A549 (cell line): ENCODE results near the gene DARS1. TPM values are rescaled to one million over a fixed set of nuclear protein-coding genes. Genes with fewer than 3 reads are reported as not detected.

Source experiments
- ATAC-seq, 2 experiments: fragments of 200-7000 bp in 1 of 2; fragments of >200 bp in 1 of 2; cut with Nextera tagmentation in 1 of 2; cut with Tn5 transposase in 1 of 2; 3 replicates each; pipeline versions ENCODE4 v1.8.0 to v1.9.1; 2018 to 2020; ENCODE audit warnings: mild to moderate bottlenecking in 1 of 2, moderate library complexity in 1 of 2
- CTCF ChIA-PET: fragments of 300-600 bp; sonication (Branson Sonifier 250); formaldehyde crosslinking; extraction: SDS; loops from one replicate; lab custom pipeline; 2021; ENCODE audit warnings: antibody characterized with exemption, inconsistent platforms; lab: Yijun Ruan, JAX
- POLR2A ChIA-PET: fragments of 350-600 bp; formaldehyde crosslinking; extraction: SDS; loops from one replicate; lab custom pipeline; 2021; ENCODE audit warnings: antibody characterized with exemption, inconsistent platforms; lab: Yijun Ruan, JAX
- DNase-seq, 2 experiments: peaks; one replicate each; pipeline versions ENCODE4 v3.0.0 to v3.0.0-alpha.2; 2011 to 2016; ENCODE audit warnings: low read depth in 1 of 2, low spot score in 1 of 2
- FAIRE-seq: peaks from 2 replicates; lab custom pipeline; 2011; peaks lifted over from hg19 to GRCh38; lab: Jason Lieb, UNC
- H3K27ac ChIP-seq, 2 experiments: fragments of >200 bp; sonication (Bioruptor Twin); formaldehyde crosslinking; 3 replicates each; pipeline ENCODE4 v1.5.1; 2016 to 2017
- H3K4me1 ChIP-seq: fragments of >200 bp; sonication (Bioruptor Twin); formaldehyde crosslinking; 3 replicates; pipeline ENCODE4 v1.6.1; 2016
- H3K4me2 ChIP-seq: fragments of >200 bp; sonication (Bioruptor Twin); formaldehyde crosslinking; 3 replicates; pipeline ENCODE4 v1.6.1; 2016
- H3K4me3 ChIP-seq: fragments of >200 bp; sonication (Bioruptor Twin); formaldehyde crosslinking; 3 replicates; pipeline ENCODE4 v1.5.1; 2016
- H3K9me3 ChIP-seq: fragments of >200 bp; sonication (Bioruptor Twin); formaldehyde crosslinking; 3 replicates; pipeline ENCODE4 v1.6.1; 2016
- BCL3 ChIP-seq: fragments of >200 bp; sonication (Bioruptor Twin); formaldehyde crosslinking; IDR thresholded peaks from 3 replicates; pipeline ENCODE4 v1.6.1; 2016
- CBX2 ChIP-seq: fragments of 200-600 bp; sonication (generic); IDR thresholded peaks from 2 replicates; pipeline ENCODE4 v1.6.1; 2016; ENCODE audit warnings: low read depth, mild to moderate bottlenecking, borderline replicate concordance
- CHD4 ChIP-seq: fragments of 200-600 bp; sonication (generic); IDR thresholded peaks from 2 replicates; pipeline ENCODE4 v1.6.1; 2016; ENCODE audit warnings: antibody characterized with exemption, mild to moderate bottlenecking, borderline replicate concordance
- CTCF ChIP-seq: fragments of >200 bp; sonication (Bioruptor Twin); formaldehyde crosslinking; IDR thresholded peaks from 3 replicates; pipeline ENCODE4 v1.5.1; 2016
- E2F6 ChIP-seq: IDR thresholded peaks from 2 replicates; pipeline ENCODE4 v1.6.1; 2012; ENCODE audit warnings: low read depth, borderline replicate concordance
- EHF ChIP-seq: fragments of 250-450 bp; sonication (Bioruptor Pico); IDR thresholded peaks from 2 replicates; pipeline ENCODE4 v1.5.0; 2020; ENCODE audit warnings: mild to moderate bottlenecking
- FOSL2 ChIP-seq, 2 experiments: fragments of 450-650 bp in 1 of 2; fragments of >200 bp in 1 of 2; sonication (Bioruptor Twin) in 1 of 2; formaldehyde crosslinking; IDR thresholded peaks; 2 replicates each; pipeline versions ENCODE4 v1.5.0 to v1.6.1; 2016 to 2020; ENCODE audit warnings: mild to moderate bottlenecking in 1 of 2, moderate library complexity in 1 of 2
- GATA3 ChIP-seq: IDR thresholded peaks from 2 replicates; pipeline ENCODE4 v1.6.1; 2012; ENCODE audit warnings: borderline replicate concordance
- HES2 ChIP-seq: fragments of >200 bp; sonication (Bioruptor Twin); formaldehyde crosslinking; IDR thresholded peaks from 2 replicates; pipeline ENCODE4 v1.6.1; 2016
- HEYL ChIP-seq: fragments of 250-450 bp; sonication (Bioruptor Pico); IDR thresholded peaks from 2 replicates; pipeline ENCODE4 v1.8.0; 2021; ENCODE audit warnings: mild to moderate bottlenecking, moderate library complexity
- HMGXB4 ChIP-seq: fragments of 250-450 bp; sonication (Bioruptor Pico); IDR thresholded peaks from 2 replicates; pipeline ENCODE4 v1.5.0; 2021; ENCODE audit warnings: mild to moderate bottlenecking, moderate library complexity, borderline replicate concordance
- HOXB13 ChIP-seq: fragments of 250-450 bp; sonication (Bioruptor Pico); IDR thresholded peaks from 2 replicates; pipeline ENCODE4 v1.5.0; 2020; ENCODE audit warnings: low read depth, mild to moderate bottlenecking, moderate library complexity
- HOXB5 ChIP-seq: fragments of 250-450 bp; sonication (Bioruptor Pico); IDR thresholded peaks from 2 replicates; pipeline ENCODE4 v1.5.0; 2020; ENCODE audit warnings: mild to moderate bottlenecking, moderate library complexity
- JUN ChIP-seq, 2 experiments: fragments of >200 bp; sonication (Bioruptor Twin); formaldehyde crosslinking; IDR thresholded peaks; 2 replicates in 1 of 2; 3 replicates in 1 of 2; pipeline ENCODE4 v1.6.1; 2016 to 2017
- KDM1A ChIP-seq: fragments of 200-600 bp; sonication (generic); IDR thresholded peaks from 2 replicates; pipeline ENCODE4 v1.6.1; 2016; ENCODE audit warnings: low read depth, mild to moderate bottlenecking
- KDM5A ChIP-seq: fragments of 200-600 bp; sonication (generic); IDR thresholded peaks from 2 replicates; pipeline ENCODE4 v1.6.1; 2016; ENCODE audit warnings: antibody characterized with exemption, mild to moderate bottlenecking
- MAFK ChIP-seq: fragments of 450-650 bp; IDR thresholded peaks from 2 replicates; pipeline ENCODE4 v1.6.1; 2014; ENCODE audit not compliant: partially characterized antibody
- PBX3 ChIP-seq: IDR thresholded peaks from 2 replicates; pipeline ENCODE4 v1.6.1; 2012
- RAD21 ChIP-seq, 2 experiments: fragments of >200 bp in 1 of 2; sonication (Bioruptor Twin) in 1 of 2; formaldehyde crosslinking in 1 of 2; IDR thresholded peaks in 1 of 2; conservative IDR thresholded peaks in 1 of 2; 2 replicates in 1 of 2; 3 replicates in 1 of 2; pipeline ENCODE4 v1.6.1; 2012 to 2018; ENCODE audit warnings: inconsistent platforms in 1 of 2
- RNF2 ChIP-seq: fragments of 200-600 bp; sonication (generic); IDR thresholded peaks from 2 replicates; pipeline ENCODE4 v1.6.1; 2016; ENCODE audit warnings: low read depth, mild to moderate bottlenecking, antibody characterized with exemption, moderate library complexity, borderline replicate concordance
- SREBF2 ChIP-seq: fragments of 450-650 bp; IDR thresholded peaks from 2 replicates; pipeline ENCODE4 v1.6.1; 2014; ENCODE audit warnings: mild to moderate bottlenecking, moderate library complexity
- ZC3H11A ChIP-seq: fragments of 450-650 bp; IDR thresholded peaks from 2 replicates; pipeline ENCODE4 v1.6.1; 2014; ENCODE audit warnings: antibody characterized with exemption, mild to moderate bottlenecking
- ZSCAN20 ChIP-seq: fragments of 250-450 bp; sonication (Bioruptor Pico); IDR thresholded peaks from 2 replicates; pipeline ENCODE4 v1.8.0; 2022; ENCODE audit warnings: mild to moderate bottlenecking, moderate library complexity
- WGBS: methylation state at CpG from one replicate; pipeline ENCODE4 v1.1.6; 2017; ENCODE audit errors: missing lambda C conversion rate; 5-methylcytosine and 5-hydroxymethylcytosine counted together
- polyA plus RNA-seq, 4 experiments: library from polyadenylated mRNA; depleted of rRNA in 3 of 4; stranded (reverse); fragments of >200 nt; fragmentation: RNase III in 1 of 4; extraction: RNeasy Plus Mini Kit Qiagen cat#74134 plus additional on column Dnase treatment in 1 of 4; gene quantifications; 2 replicates in 3 of 4; 3 replicates in 1 of 4; pipeline ENCODE4 v1.2.3, GENCODE V29; 2011 to 2017

The DARS1 gene
- polyA plus RNA-seq, 2 of the 4 experiments (the other 2 are of a cell fraction), result 83.8 to 130 TPM

GRCh38 chr2:136016836-136017235 lies 31.4 kb upstream of the DARS1 start (continued):
- TF ChIP-seq PBX3 (no peak), HOXB13 (no peak), HMGXB4 (CRISPR knock-in tag) (no peak), RAD21 (conservative IDR thresholded peaks at IDR 0.05 in 1 of 2, IDR thresholded peaks at IDR 0.05 in 1 of 2) (no peak)

- Histone ChIP-seq H3K4me3 (no peak overlapping the region), H3K4me2 (no peak overlapping the region), H3K27ac (no peak overlapping the region), H3K4me1 (no peaks in the 10 kb centered on the region)
- ChIA-PET POLR2A (no interaction called here), CTCF (interaction anchor here (1.6 kb wide), 1 partner anchor 9 kb away, joined by 4 read pairs; no protein-coding TSS in a partner anchor)
- no peak for DNase-seq
- FAIRE-seq, result no peak
- no peak for ATAC-seq
- TF ChIP-seq HES2 (no peak), CBX2 (no peak), CTCF (no peak), HOXB5 (CRISPR knock-in tag) (no peak), CHD4 (no peak), E2F6 (no peak), PBX3 (no peak), ZSCAN20 (CRISPR knock-in tag) (no peak), BCL3 (no peak), HEYL (CRISPR knock-in tag) (no peak), KDM5A (no peak)
- TF ChIP-seq, all 56 proteins: peak for 0
- WGBS, result 2% methylated on average over 2 of the region's 2 CpGs
- H3K9me3 ChIP-seq, result no peaks in the 10 kb centered on the region
Measured at GRCh38 chr2:136016427-136016826, 31.0 kb upstream of the DARS1 start.

- no peak overlapping the region for H3K4me3 ChIP-seq
- H3K4me1 ChIP-seq, result no peaks in the 10 kb centered on the region
- FAIRE-seq (no peak), ATAC-seq (no peak), DNase-seq (no peak)
- CTCF ChIA-PET, result no interaction called here
- no peak overlapping the region for H3K27ac ChIP-seq
- no peak overlapping the region for H3K4me2 ChIP-seq
- POLR2A ChIA-PET, result no interaction called here
- no peaks in the 10 kb centered on the region for H3K9me3 ChIP-seq
- 4% methylated on average over 1 of the region's 1 CpG for WGBS
- no peak for TF ChIP-seq RNF2
- no peak for TF ChIP-seq GATA3
- no peak for TF ChIP-seq FOSL2 (IDR thresholded peaks at IDR 0.05)
- no peak for TF ChIP-seq FOSL2 (CRISPR knock-in tag; IDR thresholded peaks at IDR 0.05)
- TF ChIP-seq JUN (IDR thresholded peaks at IDR 0.05), result no peak
- no peak for TF ChIP-seq BCL3
- no peak for TF ChIP-seq EHF (CRISPR knock-in tag)
- no peak for TF ChIP-seq MAFK
- TF ChIP-seq SREBF2, result no peak
- TF ChIP-seq ZC3H11A, result no peak
- no peak for TF ChIP-seq KDM1A
- no peak for TF ChIP-seq PBX3
Measured at GRCh38 chr2:136015699-136016098, 30.3 kb upstream of the DARS1 start.
